Measurements from ENCODE around the gene GBF1. TPM values are rescaled to one million over a fixed set of nuclear protein-coding genes. Genes with fewer than 3 reads are reported as not detected.
A peak's percentile ranks its signal among the peaks of the same experiment; 100 is the strongest.

The GBF1 gene
- total and polyA plus RNA-seq, 2 of the 13 experiments (the other 11 are each of a cell fraction or from before 2014, with no cell fraction given) = 17.1 to 21.9 TPM

DNA sequence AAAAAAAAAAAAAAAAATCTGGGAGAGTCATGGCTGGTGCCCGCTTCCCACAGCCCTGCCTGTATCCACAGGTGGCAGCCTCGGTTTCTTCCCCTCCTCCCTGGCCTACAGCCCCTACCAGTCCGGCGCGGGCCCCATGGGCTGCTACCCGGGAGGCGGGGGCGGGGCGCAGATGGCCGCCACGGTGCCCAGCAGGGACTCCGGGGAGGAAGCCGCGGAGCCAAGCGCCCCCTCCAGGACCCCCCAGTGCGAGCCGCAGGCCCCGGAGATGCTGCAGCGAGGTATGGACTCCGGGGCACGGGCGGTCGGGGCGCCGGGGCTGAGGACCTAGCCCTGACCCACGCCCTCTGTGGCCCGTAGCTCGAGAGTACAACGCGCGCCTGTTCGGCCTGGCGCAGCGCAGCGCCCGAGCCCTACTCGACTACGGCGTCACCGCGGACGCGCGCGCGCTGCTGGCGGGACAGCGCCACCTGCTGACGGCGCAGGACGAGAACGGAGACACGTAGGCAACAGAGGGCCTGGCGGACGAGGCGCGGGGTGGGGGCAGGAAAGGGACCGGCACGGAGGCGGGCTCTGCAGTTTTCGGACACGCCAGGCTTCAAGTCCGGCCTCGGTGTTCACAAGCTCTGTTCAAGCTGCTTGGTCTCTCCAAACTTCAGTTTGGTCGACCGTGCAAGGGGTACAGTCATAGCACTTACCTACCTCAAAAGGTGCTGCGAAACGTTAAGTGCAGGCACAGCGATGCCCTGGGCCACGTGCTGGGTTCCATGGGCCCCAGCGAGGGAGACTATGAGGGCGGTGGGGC lies 154.1 kb downstream of the GBF1 start (continued):
- peak; percentile 80; the same call in 1 of the 2 replicates for TF ChIP-seq KAT7 (CRISPR knock-in tag; IDR thresholded peaks at IDR 0.05; ENCODE audit: borderline replicate concordance)
- TF ChIP-seq, protein P1, sequence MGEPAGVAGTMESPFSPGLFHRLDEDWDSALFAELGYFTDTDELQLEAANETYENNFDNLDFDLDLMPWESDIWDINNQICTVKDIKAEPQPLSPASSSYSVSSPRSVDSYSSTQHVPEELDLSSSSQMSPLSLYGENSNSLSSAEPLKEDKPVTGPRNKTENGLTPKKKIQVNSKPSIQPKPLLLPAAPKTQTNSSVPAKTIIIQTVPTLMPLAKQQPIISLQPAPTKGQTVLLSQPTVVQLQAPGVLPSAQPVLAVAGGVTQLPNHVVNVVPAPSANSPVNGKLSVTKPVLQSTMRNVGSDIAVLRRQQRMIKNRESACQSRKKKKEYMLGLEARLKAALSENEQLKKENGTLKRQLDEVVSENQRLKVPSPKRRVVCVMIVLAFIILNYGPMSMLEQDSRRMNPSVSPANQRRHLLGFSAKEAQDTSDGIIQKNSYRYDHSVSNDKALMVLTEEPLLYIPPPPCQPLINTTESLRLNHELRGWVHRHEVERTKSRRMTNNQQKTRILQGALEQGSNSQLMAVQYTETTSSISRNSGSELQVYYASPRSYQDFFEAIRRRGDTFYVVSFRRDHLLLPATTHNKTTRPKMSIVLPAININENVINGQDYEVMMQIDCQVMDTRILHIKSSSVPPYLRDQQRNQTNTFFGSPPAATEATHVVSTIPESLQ (CRISPR knock-in tag; conservative IDR thresholded peaks at IDR 0.05) = no peak
- TF ChIP-seq, protein P2, sequence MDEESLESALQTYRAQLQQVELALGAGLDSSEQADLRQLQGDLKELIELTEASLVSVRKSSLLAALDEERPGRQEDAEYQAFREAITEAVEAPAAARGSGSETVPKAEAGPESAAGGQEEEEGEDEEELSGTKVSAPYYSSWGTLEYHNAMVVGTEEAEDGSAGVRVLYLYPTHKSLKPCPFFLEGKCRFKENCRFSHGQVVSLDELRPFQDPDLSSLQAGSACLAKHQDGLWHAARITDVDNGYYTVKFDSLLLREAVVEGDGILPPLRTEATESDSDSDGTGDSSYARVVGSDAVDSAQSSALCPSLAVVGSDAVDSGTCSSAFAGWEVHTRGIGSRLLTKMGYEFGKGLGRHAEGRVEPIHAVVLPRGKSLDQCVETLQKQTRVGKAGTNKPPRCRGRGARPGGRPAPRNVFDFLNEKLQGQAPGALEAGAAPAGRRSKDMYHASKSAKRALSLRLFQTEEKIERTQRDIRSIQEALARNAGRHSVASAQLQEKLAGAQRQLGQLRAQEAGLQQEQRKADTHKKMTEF (CRISPR knock-in tag; IDR thresholded peaks at IDR 0.05) = peak; percentile 94
- TF ChIP-seq NFE2L2 (IDR thresholded peaks at IDR 0.05; ENCODE audit: low read length) = no peak; the same call in 1 of the 2 replicates
- 0 out of 2 replicates have a peak, but pooled peaks have one; percentile 36 for TF ChIP-seq ZNF230 (CRISPR knock-in tag; IDR thresholded peaks at IDR 0.05)
- TF ChIP-seq RXRB (CRISPR knock-in tag; IDR thresholded peaks at IDR 0.05; ENCODE audit: borderline replicate concordance) = peak; percentile 69; the same call in 1 of the 2 replicates
- TF ChIP-seq TRIM24 (CRISPR knock-in tag; IDR thresholded peaks at IDR 0.05) = no peak
- TF ChIP-seq, protein P3, sequence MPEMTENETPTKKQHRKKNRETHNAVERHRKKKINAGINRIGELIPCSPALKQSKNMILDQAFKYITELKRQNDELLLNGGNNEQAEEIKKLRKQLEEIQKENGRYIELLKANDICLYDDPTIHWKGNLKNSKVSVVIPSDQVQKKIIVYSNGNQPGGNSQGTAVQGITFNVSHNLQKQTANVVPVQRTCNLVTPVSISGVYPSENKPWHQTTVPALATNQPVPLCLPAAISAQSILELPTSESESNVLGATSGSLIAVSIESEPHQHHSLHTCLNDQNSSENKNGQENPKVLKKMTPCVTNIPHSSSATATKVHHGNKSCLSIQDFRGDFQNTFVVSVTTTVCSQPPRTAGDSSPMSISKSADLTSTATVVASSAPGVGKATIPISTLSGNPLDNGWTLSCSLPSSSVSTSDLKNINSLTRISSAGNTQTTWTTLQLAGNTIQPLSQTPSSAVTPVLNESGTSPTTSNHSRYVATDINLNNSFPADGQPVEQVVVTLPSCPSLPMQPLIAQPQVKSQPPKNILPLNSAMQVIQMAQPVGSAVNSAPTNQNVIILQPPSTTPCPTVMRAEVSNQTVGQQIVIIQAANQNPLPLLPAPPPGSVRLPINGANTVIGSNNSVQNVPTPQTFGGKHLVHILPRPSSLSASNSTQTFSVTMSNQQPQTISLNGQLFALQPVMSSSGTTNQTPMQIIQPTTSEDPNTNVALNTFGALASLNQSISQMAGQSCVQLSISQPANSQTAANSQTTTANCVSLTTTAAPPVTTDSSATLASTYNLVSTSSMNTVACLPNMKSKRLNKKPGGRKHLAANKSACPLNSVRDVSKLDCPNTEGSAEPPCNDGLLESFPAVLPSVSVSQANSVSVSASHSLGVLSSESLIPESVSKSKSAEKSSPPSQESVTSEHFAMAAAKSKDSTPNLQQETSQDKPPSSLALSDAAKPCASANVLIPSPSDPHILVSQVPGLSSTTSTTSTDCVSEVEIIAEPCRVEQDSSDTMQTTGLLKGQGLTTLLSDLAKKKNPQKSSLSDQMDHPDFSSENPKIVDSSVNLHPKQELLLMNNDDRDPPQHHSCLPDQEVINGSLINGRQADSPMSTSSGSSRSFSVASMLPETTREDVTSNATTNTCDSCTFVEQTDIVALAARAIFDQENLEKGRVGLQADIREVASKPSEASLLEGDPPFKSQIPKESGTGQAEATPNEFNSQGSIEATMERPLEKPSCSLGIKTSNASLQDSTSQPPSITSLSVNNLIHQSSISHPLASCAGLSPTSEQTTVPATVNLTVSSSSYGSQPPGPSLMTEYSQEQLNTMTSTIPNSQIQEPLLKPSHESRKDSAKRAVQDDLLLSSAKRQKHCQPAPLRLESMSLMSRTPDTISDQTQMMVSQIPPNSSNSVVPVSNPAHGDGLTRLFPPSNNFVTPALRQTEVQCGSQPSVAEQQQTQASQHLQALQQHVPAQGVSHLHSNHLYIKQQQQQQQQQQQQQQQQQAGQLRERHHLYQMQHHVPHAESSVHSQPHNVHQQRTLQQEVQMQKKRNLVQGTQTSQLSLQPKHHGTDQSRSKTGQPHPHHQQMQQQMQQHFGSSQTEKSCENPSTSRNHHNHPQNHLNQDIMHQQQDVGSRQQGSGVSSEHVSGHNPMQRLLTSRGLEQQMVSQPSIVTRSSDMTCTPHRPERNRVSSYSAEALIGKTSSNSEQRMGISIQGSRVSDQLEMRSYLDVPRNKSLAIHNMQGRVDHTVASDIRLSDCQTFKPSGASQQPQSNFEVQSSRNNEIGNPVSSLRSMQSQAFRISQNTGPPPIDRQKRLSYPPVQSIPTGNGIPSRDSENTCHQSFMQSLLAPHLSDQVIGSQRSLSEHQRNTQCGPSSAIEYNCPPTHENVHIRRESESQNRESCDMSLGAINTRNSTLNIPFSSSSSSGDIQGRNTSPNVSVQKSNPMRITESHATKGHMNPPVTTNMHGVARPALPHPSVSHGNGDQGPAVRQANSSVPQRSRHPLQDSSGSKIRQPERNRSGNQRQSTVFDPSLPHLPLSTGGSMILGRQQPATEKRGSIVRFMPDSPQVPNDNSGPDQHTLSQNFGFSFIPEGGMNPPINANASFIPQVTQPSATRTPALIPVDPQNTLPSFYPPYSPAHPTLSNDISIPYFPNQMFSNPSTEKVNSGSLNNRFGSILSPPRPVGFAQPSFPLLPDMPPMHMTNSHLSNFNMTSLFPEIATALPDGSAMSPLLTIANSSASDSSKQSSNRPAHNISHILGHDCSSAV (CRISPR knock-in tag; IDR thresholded peaks at IDR 0.05; ENCODE audit: borderline replicate concordance) = no peak
- TF ChIP-seq ZNF564 (CRISPR knock-in tag; IDR thresholded peaks at IDR 0.05) = peak; percentile 77
- TF ChIP-seq NAIF1 (CRISPR knock-in tag; IDR thresholded peaks at IDR 0.05; ENCODE audit: borderline replicate concordance) = peak; percentile 84; the same call in 1 of the 2 replicates
- TF ChIP-seq ZNF790 (CRISPR knock-in tag; IDR thresholded peaks at IDR 0.05; ENCODE audit: borderline replicate concordance) = no peak
- TF ChIP-seq, protein P4, sequence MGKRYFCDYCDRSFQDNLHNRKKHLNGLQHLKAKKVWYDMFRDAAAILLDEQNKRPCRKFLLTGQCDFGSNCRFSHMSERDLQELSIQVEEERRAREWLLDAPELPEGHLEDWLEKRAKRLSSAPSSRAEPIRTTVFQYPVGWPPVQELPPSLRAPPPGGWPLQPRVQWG (CRISPR knock-in tag; IDR thresholded peaks at IDR 0.05; ENCODE audit: borderline replicate concordance, low read depth) = no peak
- no peak for TF ChIP-seq RAD51 (IDR thresholded peaks at IDR 0.05; ENCODE audit: borderline replicate concordance)
- TF ChIP-seq, protein P5, sequence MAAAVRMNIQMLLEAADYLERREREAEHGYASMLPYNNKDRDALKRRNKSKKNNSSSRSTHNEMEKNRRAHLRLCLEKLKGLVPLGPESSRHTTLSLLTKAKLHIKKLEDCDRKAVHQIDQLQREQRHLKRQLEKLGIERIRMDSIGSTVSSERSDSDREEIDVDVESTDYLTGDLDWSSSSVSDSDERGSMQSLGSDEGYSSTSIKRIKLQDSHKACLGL (CRISPR knock-in tag; IDR thresholded peaks at IDR 0.05) = peak; percentile 89
- no peak for TF ChIP-seq CEBPB (IDR thresholded peaks at IDR 0.05; ENCODE audit: borderline replicate concordance, low read depth, low read length)
- TF ChIP-seq RBFOX2 (IDR thresholded peaks at IDR 0.05; ENCODE audit: low read depth, low read length) = peak; percentile 86
